Mesendoderm (in vitro differentiated cells): ENCODE measurements around the gene ZNF528. TPM values are rescaled to one million over a fixed set of nuclear protein-coding genes. Genes with fewer than 3 reads are reported as not detected.
A peak's percentile ranks its signal among the peaks of the same experiment; 100 is the strongest.

Experiments used
- DNase-seq: peaks from one replicate; pipeline ENCODE4 v3.0.0; 2013
- H2AK5ac ChIP-seq: 2 replicates; pipeline ENCODE4 v1.6.1; 2013; ENCODE audit warnings: low read length, inconsistent platforms
- H2BK120ac ChIP-seq: 2 replicates; pipeline ENCODE4 v1.6.1; 2013; ENCODE audit warnings: low read depth, mild to moderate bottlenecking, low read length, moderate library complexity, mixed read lengths
- H2BK15ac ChIP-seq: replicated peaks from 2 replicates; pipeline ENCODE4 v1.6.1; 2013; ENCODE audit warnings: low read depth, mild to moderate bottlenecking, moderate library complexity
- H2BK5ac ChIP-seq: 2 replicates; pipeline ENCODE4 v1.6.1; 2013; ENCODE audit warnings: low read length, inconsistent platforms
- H3K18ac ChIP-seq: 2 replicates; pipeline ENCODE4 v1.6.1; 2013; ENCODE audit warnings: mild to moderate bottlenecking, low read length, mixed read lengths
- H3K23ac ChIP-seq: one replicate; pipeline ENCODE4 v1.6.1; 2013; ENCODE audit warnings: low read length
- H3K27ac ChIP-seq: 2 replicates; pipeline ENCODE4 v1.5.1; 2013; ENCODE audit warnings: low read depth, mild to moderate bottlenecking, inconsistent platforms, low read length, moderate library complexity
- H3K27me3 ChIP-seq: 2 replicates; pipeline ENCODE4 v1.6.1; 2013; ENCODE audit warnings: low read length, control low read depth, mild to moderate bottlenecking, inconsistent platforms; ENCODE audit not compliant: insufficient read depth, poor library complexity
- H3K36me3 ChIP-seq: 2 replicates; pipeline ENCODE4 v1.6.1; 2013; ENCODE audit warnings: low read length, inconsistent platforms; ENCODE audit not compliant: control insufficient read depth, insufficient read depth
- H3K4ac ChIP-seq: one replicate; pipeline ENCODE4 v1.6.1; 2013; ENCODE audit warnings: low read depth, mild to moderate bottlenecking, low read length, moderate library complexity
- H3K4me1 ChIP-seq: 2 replicates; pipeline ENCODE4 v1.6.1; 2013; ENCODE audit warnings: low read depth, low read length, inconsistent platforms; ENCODE audit not compliant: control insufficient read depth
- H3K4me2 ChIP-seq: 2 replicates; pipeline ENCODE4 v1.6.1; 2013; ENCODE audit warnings: low read length
- H3K4me3 ChIP-seq: 2 replicates; pipeline ENCODE4 v1.5.1; 2013; ENCODE audit warnings: mild to moderate bottlenecking, low read length
- H3K56ac ChIP-seq: one replicate; pipeline ENCODE4 v1.6.1; 2013; ENCODE audit warnings: low read length
- H3K79me1 ChIP-seq: 2 replicates; pipeline ENCODE4 v1.6.1; 2013; ENCODE audit warnings: low read length, inconsistent platforms
- H3K79me2 ChIP-seq: 2 replicates; pipeline ENCODE4 v1.6.1; 2013; ENCODE audit warnings: mild to moderate bottlenecking, low read length; ENCODE audit not compliant: control insufficient read depth, insufficient read depth
- H3K9ac ChIP-seq: 2 replicates; pipeline ENCODE4 v1.6.1; 2013; ENCODE audit warnings: low read length, inconsistent platforms
- H4K5ac ChIP-seq: one replicate; pipeline ENCODE4 v1.6.1; 2013; ENCODE audit warnings: low read length
- H4K8ac ChIP-seq: one replicate; pipeline ENCODE4 v1.6.1; 2013; ENCODE audit warnings: low read depth, mild to moderate bottlenecking, control low read depth, low read length, moderate library complexity
- WGBS: extraction: QIAGEN DNeasy Blood & Tissue Kit; methylation state at CpG from one replicate; pipeline ENCODE4 v1.1.7; 2013; ENCODE audit warnings: low lambda C conversion rate, missing lambda C conversion rate; ENCODE audit not compliant: insufficient coverage; ENCODE audit errors: extremely low coverage; 5-methylcytosine and 5-hydroxymethylcytosine counted together
- polyA plus RNA-seq, 2 experiments: library from polyadenylated mRNA; stranded (reverse); fragments of 200-250 nt; gene quantifications; one replicate each; pipeline ENCODE4 v1.2.3, GENCODE V29; 2013

ZNF528 gene
- polyA plus RNA-seq (2013, experiment 1 of 2): 4.7 TPM
- polyA plus RNA-seq (2013, experiment 2 of 2): 3.4 TPM

GRCh38 chr19:52397310-52398080, at the start of gene ZNF528:
Gene ZNF528 (plus strand): TSS chr19:52397849. CDS start chr19:52402014, 4,165 bp downstream.
- no peaks in the 10 kb centered on the region for H3K36me3 ChIP-seq
- H2AK5ac ChIP-seq: no peak within 1 kb of the TSS
- no peak within 1 kb of the TSS for H3K4ac ChIP-seq
- H2BK120ac ChIP-seq: no peak within 1 kb of the TSS
- no peak within 1 kb of the TSS for H3K56ac ChIP-seq
- H3K27ac ChIP-seq: no peak within 1 kb of the TSS
- no peak within 1 kb of the TSS for H3K23ac ChIP-seq
- peak; percentile 71 for DNase-seq
- H3K9ac ChIP-seq: no peak within 1 kb of the TSS
- no peak within 1 kb of the TSS for H3K4me2 ChIP-seq
- no peaks in the 10 kb centered on the region for H3K79me1 ChIP-seq
- no peak within 1 kb of the TSS for H3K18ac ChIP-seq
- no peak within 1 kb of the TSS for H2BK5ac ChIP-seq
- H4K5ac ChIP-seq: no peak within 1 kb of the TSS
- no peak within 1 kb of the TSS for H4K8ac ChIP-seq
- no peaks in the 10 kb centered on the region for H3K4me1 ChIP-seq
- H3K4me3 ChIP-seq: peak within 1 kb of the TSS; percentile 3
- no CpG with 5 or more reads among the region's 36 CpGs for WGBS
- H3K27me3 ChIP-seq: no peaks in the 10 kb centered on the region
- no peak within 1 kb of the TSS for H2BK15ac ChIP-seq
- no peaks in the 10 kb centered on the region for H3K79me2 ChIP-seq

DNA sequence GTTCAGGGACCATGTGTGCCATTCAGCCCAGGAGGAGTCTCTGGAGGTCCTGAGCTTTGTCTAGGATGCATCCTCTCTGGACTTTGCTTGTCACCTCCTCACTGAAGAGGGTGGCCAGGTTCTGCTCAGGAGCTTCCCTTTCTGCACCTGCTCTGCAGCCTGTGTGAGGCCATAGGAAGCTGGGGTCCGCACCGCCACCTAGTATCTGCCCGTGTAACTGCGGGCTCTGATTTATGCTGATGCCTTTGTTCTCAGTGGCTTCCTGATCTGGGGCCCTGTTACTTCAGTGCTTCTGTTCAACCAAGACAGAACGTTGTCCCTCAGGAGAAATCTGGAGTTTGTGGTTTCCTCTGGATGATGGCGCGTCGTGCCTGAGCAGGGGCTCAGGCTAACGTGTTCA, 46.1 kb upstream of the ZNF528 start:
- Histone ChIP-seq H2BK5ac (no peak overlapping the region), H3K23ac (no peak overlapping the region), H2BK120ac (no peak overlapping the region), H3K4me1 (no peaks in the 10 kb centered on the region), H3K79me1 (no peaks in the 10 kb centered on the region), H2BK15ac (no peak overlapping the region), H3K9ac (no peak overlapping the region), H3K4me2 (no peak overlapping the region), H4K5ac (no peak overlapping the region), H3K4me3 (no peak overlapping the region), H3K36me3 (no peaks in the 10 kb centered on the region), H2AK5ac (no peak overlapping the region), H3K79me2 (no peaks in the 10 kb centered on the region), H3K27me3 (no peaks in the 10 kb centered on the region), H3K27ac (no peak overlapping the region), H3K18ac (no peak overlapping the region), H4K8ac (no peak overlapping the region), H3K56ac (no peak overlapping the region), H3K4ac (no peak overlapping the region)
- no CpG with 5 or more reads among the region's 9 CpGs for WGBS
- DNase-seq: peak; percentile 76

DNA sequence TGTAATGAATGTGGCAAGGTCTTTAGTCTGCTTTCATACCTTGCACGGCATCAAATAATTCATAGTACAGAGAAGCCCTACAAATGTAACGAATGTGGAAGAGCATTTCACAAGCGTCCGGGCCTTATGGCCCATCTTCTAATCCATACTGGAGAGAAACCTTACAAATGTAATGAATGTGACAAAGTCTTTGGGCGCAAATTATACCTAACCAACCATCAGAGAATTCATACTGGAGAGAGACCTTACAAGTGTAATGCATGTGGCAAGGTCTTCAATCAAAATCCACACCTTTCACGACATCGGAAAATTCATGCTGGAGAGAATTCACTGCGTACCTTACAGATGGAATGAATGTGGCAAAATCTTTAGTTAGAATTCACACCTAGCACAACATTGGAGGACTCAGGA, 31.2 kb upstream of the ZNF528 start:
- no peak overlapping the region for H3K9ac ChIP-seq
- H3K27me3 ChIP-seq: no peaks in the 10 kb centered on the region
- no peak overlapping the region for H3K23ac ChIP-seq
- no peak overlapping the region for H2BK5ac ChIP-seq
- no peak for DNase-seq
- H2AK5ac ChIP-seq: no peak overlapping the region
- H3K4me1 ChIP-seq: no peaks in the 10 kb centered on the region
- H2BK120ac ChIP-seq: no peak overlapping the region
- no peak overlapping the region for H3K4me2 ChIP-seq
- no peak overlapping the region for H3K18ac ChIP-seq
- H4K5ac ChIP-seq: no peak overlapping the region
- no peak overlapping the region for H3K56ac ChIP-seq
- no CpG with 5 or more reads among the region's 8 CpGs for WGBS
- H4K8ac ChIP-seq: no peak overlapping the region
- no peak overlapping the region for H2BK15ac ChIP-seq
- H3K4me3 ChIP-seq: no peak overlapping the region
- no peak overlapping the region for H3K4ac ChIP-seq
- H3K79me1 ChIP-seq: no peaks in the 10 kb centered on the region
- H3K27ac ChIP-seq: no peak overlapping the region
- peaks cover 2% of the 10 kb centered on the region for H3K79me2 ChIP-seq
- peaks cover 3% of the 10 kb centered on the region for H3K36me3 ChIP-seq

DNA sequence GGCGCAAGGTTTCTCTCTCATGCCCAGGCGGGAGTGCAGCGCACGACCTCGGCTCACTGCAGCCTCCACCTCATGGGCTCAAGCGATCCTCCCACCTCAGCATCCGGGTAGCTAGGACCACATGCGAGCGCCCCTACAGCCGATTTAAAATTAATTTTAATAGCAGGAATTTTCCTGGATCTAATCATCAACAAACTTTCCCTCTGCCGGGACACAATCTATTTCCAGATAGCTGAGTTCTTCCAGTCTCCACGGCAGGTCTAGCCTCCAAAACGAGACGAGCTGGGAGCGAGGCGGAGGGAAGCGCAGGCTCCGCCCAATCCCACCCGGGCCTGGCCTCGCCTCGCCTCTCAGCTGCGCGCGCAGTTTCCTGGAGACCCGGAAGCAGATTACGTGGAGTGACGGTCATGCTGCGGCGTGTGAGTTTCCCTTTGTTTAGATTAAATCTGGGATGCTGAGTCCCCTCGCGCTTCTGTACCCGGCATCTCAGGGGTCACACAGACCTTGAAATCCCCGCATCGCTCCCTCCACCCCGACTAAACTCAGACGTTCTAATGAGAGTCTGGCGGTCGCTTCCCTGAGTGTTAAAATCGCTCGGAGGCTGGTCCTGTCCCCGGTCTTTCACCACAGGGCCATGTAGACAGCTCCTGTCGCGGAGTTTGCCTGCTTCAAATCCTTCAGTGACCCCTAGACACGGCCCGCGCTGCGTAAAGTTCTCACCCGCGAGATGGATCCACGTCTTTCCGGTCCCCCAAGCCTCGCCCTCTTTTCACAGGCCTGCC, 27.9 kb upstream of the ZNF528 start, which contains the start of gene ZNF880:
TSS of gene ZNF880 (plus strand) at position 365 of the 782 bp plus-strand sequence. CDS start at position 408, 43 bp downstream.
- H3K18ac ChIP-seq: peak within 1 kb of the TSS; percentile 65
- H2BK5ac ChIP-seq: peak within 1 kb of the TSS; percentile 25
- peak within 1 kb of the TSS; percentile 88 for H3K9ac ChIP-seq
- WGBS: no CpG with 5 or more reads among the region's 52 CpGs
- H3K4me3 ChIP-seq: peak within 1 kb of the TSS; percentile 84
- peaks cover 2% of the 10 kb centered on the region for H3K79me2 ChIP-seq
- no peaks in the 10 kb centered on the region for H3K79me1 ChIP-seq
- H3K4me2 ChIP-seq: peak within 1 kb of the TSS; percentile 56
- H4K8ac ChIP-seq: peak within 1 kb of the TSS; percentile 83
- H2BK15ac ChIP-seq: no peak within 1 kb of the TSS
- peak within 1 kb of the TSS; percentile 87 for H3K56ac ChIP-seq
- peak within 1 kb of the TSS; percentile 44 for H3K4ac ChIP-seq
- no peak within 1 kb of the TSS for H3K23ac ChIP-seq
- peak within 1 kb of the TSS; percentile 64 for H3K27ac ChIP-seq
- no peaks in the 10 kb centered on the region for H3K27me3 ChIP-seq
- H3K36me3 ChIP-seq: peaks cover 6% of the 10 kb centered on the region
- peak; percentile 96 for DNase-seq
- H4K5ac ChIP-seq: no peak within 1 kb of the TSS
- no peak within 1 kb of the TSS for H2AK5ac ChIP-seq
- no peak within 1 kb of the TSS for H2BK120ac ChIP-seq
- no peaks in the 10 kb centered on the region for H3K4me1 ChIP-seq

DNA sequence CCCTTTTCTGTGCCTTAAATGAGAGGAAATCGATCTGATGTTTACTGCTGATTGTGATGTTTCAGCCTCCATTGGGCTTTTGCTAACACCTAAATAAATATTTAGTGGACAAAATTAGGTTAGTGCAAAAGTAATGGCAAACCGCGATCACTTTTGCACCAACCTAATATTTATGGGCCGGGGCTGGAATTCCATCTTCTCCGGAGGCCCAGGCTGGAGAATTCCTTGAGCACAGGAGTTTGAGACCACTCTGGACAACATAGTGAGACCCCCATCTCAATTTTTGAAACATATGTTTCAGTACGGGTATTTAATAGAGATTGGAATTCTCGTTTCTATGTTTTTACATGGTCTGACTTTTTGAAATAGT, 27.3 kb upstream of the ZNF528 start:
- H2BK15ac ChIP-seq: no peak overlapping the region
- H3K18ac ChIP-seq: peak overlapping the region; percentile 65
- no peak for DNase-seq
- peak overlapping the region; percentile 56 for H3K4me2 ChIP-seq
- H3K27ac ChIP-seq: no peak overlapping the region
- H3K4me3 ChIP-seq: peak overlapping the region; percentile 84
- no peak overlapping the region for H3K23ac ChIP-seq
- H3K36me3 ChIP-seq: peaks cover 6% of the 10 kb centered on the region
- H3K79me2 ChIP-seq: peaks cover 2% of the 10 kb centered on the region
- peak overlapping the region; percentile 44 for H3K4ac ChIP-seq
- H3K56ac ChIP-seq: peak overlapping the region; percentile 87
- H4K8ac ChIP-seq: no peak overlapping the region
- H2BK120ac ChIP-seq: no peak overlapping the region
- WGBS: no CpG with 5 or more reads among the region's 7 CpGs
- no peaks in the 10 kb centered on the region for H3K79me1 ChIP-seq
- H3K9ac ChIP-seq: peak overlapping the region; percentile 88
- no peak overlapping the region for H2AK5ac ChIP-seq
- no peaks in the 10 kb centered on the region for H3K4me1 ChIP-seq
- H3K27me3 ChIP-seq: no peaks in the 10 kb centered on the region
- no peak overlapping the region for H4K5ac ChIP-seq
- H2BK5ac ChIP-seq: no peak overlapping the region
